SK-N-MC (cell line): ENCODE data around the gene SOS2.

Experiments used
- DNase-seq: peaks from one replicate; pipeline ENCODE4 v3.0.0-alpha.2; 2011; ENCODE audit warnings: low read depth, low spot score
- H3K27ac ChIP-seq: fragments of 200-600 bp; sonication (generic); 2 replicates; pipeline ENCODE4 v1.5.1; 2016; ENCODE audit warnings: mixed run types
- H3K36me3 ChIP-seq: fragments of 200-600 bp; sonication (generic); 2 replicates; pipeline ENCODE4 v1.6.1; 2017; ENCODE audit warnings: antibody characterized with exemption, low read length, mixed read lengths; ENCODE audit not compliant: insufficient read depth
- H3K4me3 ChIP-seq: fragments of 200-600 bp; sonication (generic); 2 replicates; pipeline ENCODE4 v1.5.1; 2016
- H3K9ac ChIP-seq: fragments of 200-600 bp; sonication (generic); 2 replicates; pipeline ENCODE4 v1.8.0; 2017; ENCODE audit warnings: mixed run types, mixed read lengths; ENCODE audit not compliant: insufficient read length
- H3K9me3 ChIP-seq: fragments of 200-600 bp; sonication (generic); 2 replicates; pipeline ENCODE4 v1.6.1; 2017; ENCODE audit warnings: low read depth, mild to moderate bottlenecking, antibody characterized with exemption, low read length, moderate library complexity, mixed read lengths
- EZH2 ChIP-seq: fragments of 200-600 bp; sonication (generic); IDR thresholded peaks from one replicate; pipeline ENCODE4 v1.6.1; 2017; ENCODE audit warnings: antibody characterized with exemption
- FOXP2 ChIP-seq: optimal IDR thresholded peaks from 2 replicates; pipeline ENCODE3; 2011; ENCODE audit warnings: mild to moderate bottlenecking, moderate library complexity; ENCODE audit not compliant: insufficient read depth; ENCODE audit errors: extremely low read length, control extremely low read depth
- POLR2AphosphoS5 ChIP-seq: IDR thresholded peaks from 2 replicates; pipeline ENCODE4 v1.6.1; 2012; ENCODE audit warnings: mild to moderate bottlenecking, low read depth, low read length, borderline replicate concordance

SOS2 gene

GRCh38 chr14:50218501-50218900, 12.9 kb downstream of the SOS2 start:
- no peak overlapping the region for H3K4me3 ChIP-seq
- no peak overlapping the region for H3K27ac ChIP-seq
- H3K9ac ChIP-seq: no peak overlapping the region
- H3K36me3 ChIP-seq: no peaks in the 10 kb centered on the region
- H3K9me3 ChIP-seq: no peaks in the 10 kb centered on the region
- no peak for TF ChIP-seq POLR2AphosphoS5
- TF ChIP-seq EZH2: no peak
- no peak for TF ChIP-seq FOXP2
- no peak for DNase-seq

- TF ChIP-seq EZH2: no peak
- TF ChIP-seq FOXP2: no peak
- TF ChIP-seq POLR2AphosphoS5: no peak
- DNase-seq: no peak
- no peaks in the 10 kb centered on the region for H3K9me3 ChIP-seq
- H3K27ac ChIP-seq: 0 out of 2 replicates have a peak overlapping the region, but pooled peaks have one; percentile 52
- no peaks in the 10 kb centered on the region for H3K36me3 ChIP-seq
- H3K4me3 ChIP-seq: no peak overlapping the region
- H3K9ac ChIP-seq: no peak overlapping the region
Observed at GRCh38 chr14:50215416-50215815, 16.0 kb downstream of the SOS2 start.

DNA sequence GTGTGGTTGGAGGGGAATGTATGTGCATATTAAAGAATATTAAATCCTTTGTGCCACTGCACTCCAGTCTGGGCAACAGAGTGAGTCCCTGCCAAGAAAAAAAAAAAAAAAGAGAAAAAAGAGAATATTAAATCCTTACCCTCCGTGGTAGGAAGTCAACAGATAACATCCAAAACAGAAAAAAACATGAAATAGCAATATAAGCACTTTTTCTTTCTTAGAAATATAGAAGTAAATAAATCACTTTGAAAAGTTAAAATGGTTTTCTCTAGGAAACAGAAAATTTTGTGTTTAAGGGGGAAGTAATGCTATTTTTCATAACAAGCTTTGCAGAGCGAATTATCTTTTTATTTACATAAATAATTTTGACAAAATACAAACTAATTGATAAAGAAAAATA, 17.6 kb downstream of the SOS2 start:
- Histone ChIP-seq H3K27ac (peak overlapping the region; percentile 73; the same call in 1 of the 2 replicates), H3K9me3 (no peaks in the 10 kb centered on the region), H3K4me3 (peak overlapping the region; percentile 32; the same call in 1 of the 2 replicates), H3K9ac (peak overlapping the region; percentile 45), H3K36me3 (no peaks in the 10 kb centered on the region)
- TF ChIP-seq POLR2AphosphoS5 (no peak), EZH2 (no peak), FOXP2 (no peak)
- DNase-seq: no peak

DNA sequence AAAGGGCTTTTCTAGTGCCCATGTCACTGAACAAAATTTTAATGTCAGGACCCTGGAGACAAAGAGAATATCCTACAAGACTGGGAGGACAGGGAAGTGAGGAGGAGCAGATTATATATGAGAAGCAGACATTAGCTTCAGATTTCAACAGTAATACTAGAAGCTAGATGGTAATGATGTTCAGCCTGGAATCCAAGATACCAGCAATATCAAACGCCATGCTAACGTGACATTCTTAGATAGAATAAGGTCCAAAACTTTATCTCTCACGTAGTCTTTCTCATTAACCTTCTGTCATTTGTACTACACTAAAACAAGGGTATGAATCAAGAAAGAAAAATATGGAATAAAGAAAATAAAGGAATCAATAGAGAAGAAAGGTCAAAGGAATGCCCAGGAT, 18.7 kb downstream of the SOS2 start:
- TF ChIP-seq FOXP2 (no peak), POLR2AphosphoS5 (no peak), EZH2 (no peak)
- no peaks in the 10 kb centered on the region for H3K9me3 ChIP-seq

DNA sequence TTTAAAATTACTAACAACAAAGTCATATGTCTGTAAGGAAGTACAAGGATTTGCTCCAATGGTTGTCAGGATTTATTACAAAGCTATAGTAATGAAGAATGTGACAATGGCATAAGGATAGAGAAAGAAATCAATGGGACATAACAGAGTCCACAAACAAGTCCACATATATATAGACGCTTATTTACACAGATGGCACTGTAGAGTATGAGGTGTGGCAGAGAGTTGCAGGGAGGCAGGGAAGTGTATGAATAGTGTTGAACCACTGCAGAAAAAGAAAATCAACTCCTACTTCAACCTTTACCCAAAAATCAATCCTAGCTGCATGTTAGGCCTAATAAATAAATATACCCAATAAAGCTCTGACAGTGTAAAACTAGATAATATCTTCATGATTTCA, 21.3 kb downstream of the SOS2 start:
- no peak for DNase-seq
- H3K36me3 ChIP-seq: no peaks in the 10 kb centered on the region
- TF ChIP-seq POLR2AphosphoS5 (no peak), FOXP2 (no peak), EZH2 (no peak)
- no peaks in the 10 kb centered on the region for H3K9me3 ChIP-seq
- no peak overlapping the region for H3K4me3 ChIP-seq
- H3K9ac ChIP-seq: no peak overlapping the region
- H3K27ac ChIP-seq: no peak overlapping the region

More for the DNA sequence above, 18.7 kb downstream of the SOS2 start:
- DNase-seq: no peak
- no peak overlapping the region for H3K9ac ChIP-seq
- no peak overlapping the region for H3K27ac ChIP-seq
- H3K36me3 ChIP-seq: no peaks in the 10 kb centered on the region
- no peak overlapping the region for H3K4me3 ChIP-seq

DNA sequence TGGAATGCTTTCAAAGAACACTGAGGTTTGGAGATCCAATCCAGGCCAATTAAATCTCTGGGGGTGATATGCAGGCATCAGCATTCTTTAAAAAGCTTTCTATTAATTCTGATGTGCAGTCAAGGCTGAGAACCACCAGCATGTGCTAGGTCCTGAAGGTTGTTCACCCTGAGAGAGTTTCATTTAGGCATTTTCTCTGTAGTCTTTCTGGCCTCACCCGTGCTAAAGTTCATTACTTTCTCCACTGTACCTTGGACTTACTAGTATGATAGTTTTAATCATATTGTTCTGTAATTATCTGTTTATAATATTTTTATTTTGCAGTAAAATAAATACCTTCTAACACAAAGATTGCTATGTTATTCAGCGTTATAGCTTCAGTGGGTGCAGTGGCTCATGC, 32.9 kb downstream of the SOS2 start:
- Histone ChIP-seq H3K9ac (no peak overlapping the region), H3K9me3 (no peaks in the 10 kb centered on the region), H3K27ac (no peak overlapping the region), H3K36me3 (peaks cover 11% of the 10 kb centered on the region; the same call in 1 of the 2 replicates), H3K4me3 (no peak overlapping the region)
- DNase-seq: no peak
- no peak for TF ChIP-seq EZH2
- TF ChIP-seq FOXP2: no peak
- no peak for TF ChIP-seq POLR2AphosphoS5

GRCh38 chr14:50191499-50191898, 39.9 kb downstream of the SOS2 start:
- DNase-seq: no peak
- Histone ChIP-seq H3K27ac (no peak overlapping the region), H3K4me3 (no peak overlapping the region), H3K9ac (no peak overlapping the region), H3K9me3 (no peaks in the 10 kb centered on the region), H3K36me3 (0 out of 2 replicates have a peak, but pooled peaks cover 4% of the 10 kb centered on the region)
- no peak for TF ChIP-seq FOXP2
- TF ChIP-seq POLR2AphosphoS5: no peak
- no peak for TF ChIP-seq EZH2

DNA sequence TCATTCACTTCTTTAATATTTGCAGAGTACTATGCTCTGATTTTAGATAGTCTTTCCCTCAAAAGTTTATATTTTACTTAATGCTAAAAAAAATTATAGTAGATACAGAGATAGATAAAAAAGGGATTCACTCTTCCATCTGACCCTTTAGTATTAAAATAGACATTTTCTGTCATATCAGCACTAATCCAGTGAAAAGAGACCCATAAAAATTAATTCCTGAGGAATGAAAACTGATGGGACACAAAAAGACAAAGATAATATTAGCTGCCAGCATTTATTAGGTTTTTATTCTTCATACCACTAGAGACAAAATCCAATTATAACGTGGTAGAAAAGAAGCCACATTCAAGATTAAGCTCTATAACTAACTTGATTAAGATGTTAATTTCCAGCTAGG, 45.3 kb downstream of the SOS2 start:
- Histone ChIP-seq H3K9ac (no peak overlapping the region), H3K9me3 (no peaks in the 10 kb centered on the region), H3K36me3 (peaks cover 11% of the 10 kb centered on the region), H3K4me3 (no peak overlapping the region), H3K27ac (peak overlapping the region; percentile 32; the same call in 1 of the 2 replicates)
- no peak for DNase-seq
- TF ChIP-seq EZH2: no peak
- no peak for TF ChIP-seq FOXP2
- TF ChIP-seq POLR2AphosphoS5: no peak

DNA sequence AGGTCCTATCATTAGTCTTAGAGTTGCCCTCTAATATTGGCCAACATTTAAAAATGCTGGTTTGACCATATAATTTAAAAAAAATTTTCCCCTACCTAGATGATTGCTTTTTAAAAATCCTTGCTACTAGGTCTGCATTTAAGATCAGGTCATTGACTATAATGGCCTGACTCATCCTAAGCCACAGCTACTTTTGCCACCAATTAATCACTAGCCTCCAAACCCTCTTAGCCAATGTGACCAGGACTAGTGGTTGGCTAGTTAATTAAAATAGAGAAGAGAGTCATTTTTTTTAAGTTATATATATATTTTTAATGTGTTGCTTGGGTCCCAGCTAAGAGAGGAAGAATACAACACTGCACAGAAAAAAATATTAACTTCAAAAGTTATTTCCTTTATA, 57.5 kb downstream of the SOS2 start:
- Histone ChIP-seq H3K36me3 (peaks cover 8% of the 10 kb centered on the region; the same call in 1 of the 2 replicates), H3K9me3 (no peaks in the 10 kb centered on the region), H3K4me3 (no peak overlapping the region), H3K27ac (no peak overlapping the region), H3K9ac (no peak overlapping the region)
- TF ChIP-seq EZH2 (no peak), POLR2AphosphoS5 (no peak), FOXP2 (no peak)
- no peak for DNase-seq
